ENCODE measurements around the gene UNC13A. TPM values are rescaled to one million over a fixed set of nuclear protein-coding genes. Genes with fewer than 3 reads are reported as not detected.

The UNC13A gene
- polyA plus RNA-seq, 3 donors: 0.01 TPM; not detected in 2

DNA sequence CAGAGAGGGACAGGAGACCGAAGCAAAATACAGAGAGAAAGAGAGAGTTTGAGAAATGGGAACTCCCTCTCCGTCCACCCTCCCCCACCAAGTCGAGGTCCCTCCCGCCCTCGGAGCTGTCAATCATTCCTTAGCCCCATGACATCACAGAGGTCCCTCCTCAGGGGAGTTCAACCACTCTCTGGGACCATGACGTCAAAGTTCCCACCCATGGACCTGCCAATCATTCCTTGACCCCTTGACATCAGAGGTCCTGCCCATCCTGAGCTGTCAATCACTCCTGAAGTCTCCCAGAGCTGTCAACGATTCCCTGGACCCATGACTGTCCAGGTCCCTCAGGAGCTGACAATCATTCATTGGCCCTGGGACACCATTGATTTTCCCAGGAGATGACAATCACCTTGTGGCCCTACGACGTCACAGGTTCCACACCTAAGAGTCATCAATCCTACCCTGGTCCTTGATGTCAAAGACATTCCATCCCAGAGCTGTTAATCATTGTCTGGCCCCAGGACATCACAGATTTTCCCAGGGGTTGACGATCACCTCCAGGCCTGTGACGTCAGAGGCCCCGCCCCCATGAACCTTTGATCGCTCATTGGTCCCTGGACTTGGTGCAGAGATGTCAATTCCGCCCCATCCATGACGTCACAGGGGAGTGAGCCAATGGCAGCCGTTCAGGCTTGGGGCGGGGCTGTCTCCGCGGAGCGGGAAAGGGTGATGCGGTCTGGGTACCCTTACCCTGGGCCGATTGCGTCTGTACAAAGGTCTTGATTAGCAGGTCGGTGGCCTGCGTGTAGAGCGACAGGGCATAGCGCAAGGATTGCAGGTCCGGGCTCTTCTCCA lies 71.0 kb downstream of the UNC13A start:
- Histone ChIP-seq H3K4me3 (replicated peaks in 1 of 3; ENCODE audit: low read depth in 2 of 3, low read length in 3 of 3) (peak overlapping the region; percentile 25 to 67 (median 29)), H3K79me2 (ENCODE audit: insufficient read depth, low read length) (no peaks in the 10 kb centered on the region), H3K9me3 (replicated peaks in 1 of 2; ENCODE audit: control insufficient read depth in 1 of 2, insufficient read depth in 1 of 2, low read length in 2 of 2) (peaks cover 0 to 6% of the 10 kb centered on the region in 2 donors), H3K4me1 (ENCODE audit: control insufficient read depth in 1 of 2, insufficient read depth in 2 of 2, low read length in 2 of 2) (peaks cover 10 to 12% of the 10 kb centered on the region in 2 donors), H4K20me1 (ENCODE audit: insufficient read depth, low read length) (no peaks in the 10 kb centered on the region), H3K9ac (ENCODE audit: insufficient read depth, low read length, poor library complexity, severe bottlenecking) (peak overlapping the region; percentile 49), H3K4me2 (replicated peaks; ENCODE audit: extremely low read depth, low read length, poor library complexity, severe bottlenecking) (peak overlapping the region; percentile 76), H3K27ac (ENCODE audit: low read depth in 1 of 2, low read length in 2 of 2) (no peak overlapping the region), H3K27me3 (ENCODE audit: control insufficient read depth in 2 of 2, insufficient read depth in 2 of 2, low read length in 2 of 2) (peaks cover 0 to 20% of the 10 kb centered on the region in 2 donors), H3K36me3 (replicated peaks in 1 of 2; ENCODE audit: control insufficient read depth in 1 of 2, insufficient read depth in 2 of 2, low read length in 2 of 2) (no peaks in the 10 kb centered on the region), H2AFZ (ENCODE audit: insufficient read depth, low read depth, low read length, poor library complexity, severe bottlenecking) (peak overlapping the region; percentile 86)
- Mint-ChIP-seq H3K4me1 (peaks cover 9% of the 10 kb centered on the region), H3K4me3 (peak overlapping the region; percentile 73 to 86), H3K9me3 (peaks cover 2 to 15% (median 7%) of the 10 kb centered on the region in 7 donors), H3K27me3 (ENCODE audit: low read depth in 3 of 3) (peaks cover 17 to 40% (median 26%) of the 10 kb centered on the region in 3 donors), H3K27ac (no peak overlapping the region), H3K36me3 (no peaks in the 10 kb centered on the region)
- intact Hi-C loops (cut with micrococcal nuclease): no loop called here
- 71% methylated on average over 24 of the region's 28 CpGs for WGBS (ENCODE audit: insufficient coverage)
- peak in 2 of 3 donors; percentile 26 to 45 for DNase-seq
- TF ChIP-seq, protein P1, sequence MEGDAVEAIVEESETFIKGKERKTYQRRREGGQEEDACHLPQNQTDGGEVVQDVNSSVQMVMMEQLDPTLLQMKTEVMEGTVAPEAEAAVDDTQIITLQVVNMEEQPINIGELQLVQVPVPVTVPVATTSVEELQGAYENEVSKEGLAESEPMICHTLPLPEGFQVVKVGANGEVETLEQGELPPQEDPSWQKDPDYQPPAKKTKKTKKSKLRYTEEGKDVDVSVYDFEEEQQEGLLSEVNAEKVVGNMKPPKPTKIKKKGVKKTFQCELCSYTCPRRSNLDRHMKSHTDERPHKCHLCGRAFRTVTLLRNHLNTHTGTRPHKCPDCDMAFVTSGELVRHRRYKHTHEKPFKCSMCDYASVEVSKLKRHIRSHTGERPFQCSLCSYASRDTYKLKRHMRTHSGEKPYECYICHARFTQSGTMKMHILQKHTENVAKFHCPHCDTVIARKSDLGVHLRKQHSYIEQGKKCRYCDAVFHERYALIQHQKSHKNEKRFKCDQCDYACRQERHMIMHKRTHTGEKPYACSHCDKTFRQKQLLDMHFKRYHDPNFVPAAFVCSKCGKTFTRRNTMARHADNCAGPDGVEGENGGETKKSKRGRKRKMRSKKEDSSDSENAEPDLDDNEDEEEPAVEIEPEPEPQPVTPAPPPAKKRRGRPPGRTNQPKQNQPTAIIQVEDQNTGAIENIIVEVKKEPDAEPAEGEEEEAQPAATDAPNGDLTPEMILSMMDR (IDR thresholded peaks at IDR 0.05): no peak

DNA sequence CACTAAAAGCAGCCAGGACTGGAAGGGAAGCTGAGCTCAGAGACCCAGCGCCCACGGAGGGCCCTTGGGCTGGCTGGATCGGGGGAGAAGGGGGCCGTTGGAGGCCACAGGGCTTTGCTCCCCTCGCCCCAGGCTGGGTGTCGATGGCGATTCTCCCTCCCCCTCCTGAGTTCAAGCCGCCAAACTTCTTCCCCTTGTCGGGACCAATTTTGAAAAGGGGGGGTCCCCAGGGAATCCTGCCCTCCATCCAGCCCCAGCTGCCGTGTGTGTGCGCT lies 71.5 kb downstream of the UNC13A start:
- 8% methylated on average over 4 of the region's 11 CpGs for WGBS (ENCODE audit: insufficient coverage)
- H2AFZ ChIP-seq (ENCODE audit: insufficient read depth, low read depth, low read length, poor library complexity, severe bottlenecking): peak overlapping the region; percentile 86
- peaks cover 0 to 3% of the 10 kb centered on the region in 2 donors for H3K9me3 ChIP-seq (replicated peaks in 1 of 2; ENCODE audit: control insufficient read depth in 1 of 2, insufficient read depth in 1 of 2, low read length in 2 of 2)
- Mint-ChIP-seq H3K27me3 (ENCODE audit: low read depth in 3 of 3) (peaks cover 17 to 38% (median 26%) of the 10 kb centered on the region in 3 donors), H3K4me3 (peak overlapping the region; percentile 73 to 86), H3K4me1 (peaks cover 9% of the 10 kb centered on the region), H3K9me3 (peaks cover 0 to 12% (median 4%) of the 10 kb centered on the region in 7 donors), H3K36me3 (no peaks in the 10 kb centered on the region), H3K27ac (peak overlapping the region in 1 of 7 donors; percentile 45)
- no peak overlapping the region for H3K27ac ChIP-seq (ENCODE audit: low read depth in 1 of 2, low read length in 2 of 2)
- no peak for DNase-seq
- TF ChIP-seq, protein P1 (IDR thresholded peaks at IDR 0.05): no peak
- peak overlapping the region; percentile 76 for H3K4me2 ChIP-seq (replicated peaks; ENCODE audit: extremely low read depth, low read length, poor library complexity, severe bottlenecking)
- peak overlapping the region; percentile 49 for H3K9ac ChIP-seq (ENCODE audit: insufficient read depth, low read length, poor library complexity, severe bottlenecking)
- H3K36me3 ChIP-seq (replicated peaks in 1 of 2; ENCODE audit: control insufficient read depth in 1 of 2, insufficient read depth in 2 of 2, low read length in 2 of 2): no peaks in the 10 kb centered on the region
- peaks cover 0 to 20% of the 10 kb centered on the region in 2 donors for H3K27me3 ChIP-seq (ENCODE audit: control insufficient read depth in 2 of 2, insufficient read depth in 2 of 2, low read length in 2 of 2)
- H4K20me1 ChIP-seq (ENCODE audit: insufficient read depth, low read length): no peaks in the 10 kb centered on the region
- H3K4me3 ChIP-seq (replicated peaks in 1 of 3; ENCODE audit: low read depth in 2 of 3, low read length in 3 of 3): peak overlapping the region; percentile 25 to 67 (median 29)
- peaks cover 10 to 12% of the 10 kb centered on the region in 2 donors for H3K4me1 ChIP-seq (ENCODE audit: control insufficient read depth in 1 of 2, insufficient read depth in 2 of 2, low read length in 2 of 2)
- H3K79me2 ChIP-seq (ENCODE audit: insufficient read depth, low read length): no peaks in the 10 kb centered on the region
- intact Hi-C loops (cut with micrococcal nuclease): no loop called here

Data from CD14-positive monocyte (primary cell).